ENCODE data around the gene AHI1. TPM values are rescaled to one million over a fixed set of nuclear protein-coding genes. Genes with fewer than 3 reads are reported as not detected.

AHI1 gene
- polyA plus RNA-seq, 10 donors = 14.5 to 33.9 (median 18.9) TPM

DNA sequence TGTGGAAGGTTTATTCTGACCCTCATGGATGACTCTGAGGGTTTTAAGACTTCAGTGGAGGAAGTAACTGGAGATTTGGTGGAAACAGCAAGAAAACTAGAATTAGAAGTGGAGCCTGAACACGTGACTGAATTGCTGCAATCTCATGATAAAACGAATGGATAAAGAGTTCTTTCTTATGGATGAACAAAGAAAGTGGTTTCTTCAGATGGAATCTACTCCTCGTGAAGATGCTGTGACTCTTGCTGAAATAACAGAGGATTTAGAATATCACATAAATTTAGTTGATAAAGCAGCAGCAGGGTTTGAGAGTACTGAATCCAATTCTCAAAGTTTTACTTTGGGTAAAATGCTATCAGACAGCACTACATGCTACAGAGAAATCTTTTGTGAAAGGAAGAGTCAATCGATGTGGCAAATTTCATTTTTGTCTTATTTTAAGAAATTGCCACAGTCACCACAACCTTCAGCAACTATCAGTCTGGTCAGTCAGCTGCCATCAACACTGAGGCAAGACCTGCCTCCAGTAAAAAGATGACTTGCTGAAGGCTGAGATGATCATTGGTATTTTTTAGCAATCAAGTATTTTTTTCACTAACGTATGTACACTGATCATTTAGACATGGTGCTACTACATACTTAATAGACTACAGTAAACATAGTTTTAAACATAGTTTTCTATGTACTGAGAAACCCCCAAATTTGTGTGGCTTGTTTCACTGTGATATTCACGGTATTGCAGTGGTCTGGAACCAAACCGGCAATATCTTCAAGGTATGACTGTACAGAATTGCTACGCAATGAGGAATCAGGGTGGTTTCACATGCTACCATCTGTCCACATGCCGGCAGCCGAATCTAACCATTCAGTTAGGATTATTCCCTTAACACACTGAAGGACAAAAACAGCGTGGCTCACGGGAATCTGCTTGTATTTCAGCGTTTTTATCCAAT, 167.4 kb downstream of the AHI1 start:
- DNase-seq = no peak

DNA sequence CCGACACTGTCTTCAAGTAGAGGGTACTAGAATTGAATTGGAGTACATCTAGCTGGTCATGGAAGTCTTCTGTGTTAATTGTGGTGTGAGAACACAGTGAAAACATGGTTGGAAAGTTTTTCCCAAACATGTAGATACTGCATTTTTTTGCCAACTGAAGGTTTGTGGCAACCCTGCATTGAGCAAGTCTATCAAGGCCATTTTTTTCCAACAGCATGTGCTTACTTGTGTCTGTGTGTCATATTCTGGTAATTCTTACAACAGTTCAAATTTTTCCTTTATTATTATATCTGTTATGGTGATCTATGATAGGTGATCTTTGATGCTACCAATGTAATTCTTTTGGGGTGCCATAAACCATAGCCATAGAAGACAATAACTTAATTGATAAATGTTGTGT, 169.4 kb downstream of the AHI1 start:
- DNase-seq = no peak

DNA sequence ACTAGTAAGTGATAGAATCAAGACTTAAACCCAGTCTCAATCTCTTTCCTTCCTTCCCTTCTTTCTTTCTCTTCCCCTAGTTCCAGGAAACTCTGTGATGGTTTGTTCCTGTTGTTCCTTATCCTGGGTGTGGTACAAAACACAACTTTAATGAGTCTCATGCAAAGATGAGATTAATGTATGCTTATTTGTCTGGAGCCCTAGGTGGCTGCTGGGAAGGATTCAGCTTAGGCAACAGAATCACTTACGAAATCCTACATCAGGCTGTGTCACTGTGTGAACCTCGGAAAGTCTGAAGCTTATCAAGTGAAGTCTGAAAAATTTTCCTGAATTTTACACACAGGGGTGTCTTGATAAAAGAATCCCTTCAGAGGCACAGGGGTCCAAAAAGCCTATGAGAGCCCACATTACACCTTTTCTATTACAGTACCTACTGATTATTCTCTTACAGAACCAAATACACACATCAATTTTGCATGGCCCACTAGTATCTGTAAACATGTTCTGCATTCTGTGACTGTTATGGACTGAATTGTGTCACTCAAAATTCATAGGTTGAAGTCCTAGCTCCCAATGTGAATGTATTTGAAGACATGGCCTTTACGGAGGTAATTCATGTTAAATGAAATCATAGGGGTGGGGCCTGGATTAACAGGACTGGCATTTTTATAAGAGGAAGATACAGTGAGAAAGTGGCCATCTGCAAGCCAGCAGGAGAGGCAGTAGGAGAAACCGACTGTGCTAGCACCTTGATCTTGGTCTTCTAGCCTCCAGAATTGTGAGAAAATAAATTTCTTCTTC, 171.7 kb downstream of the AHI1 start:
- DNase-seq = no peak

DNA sequence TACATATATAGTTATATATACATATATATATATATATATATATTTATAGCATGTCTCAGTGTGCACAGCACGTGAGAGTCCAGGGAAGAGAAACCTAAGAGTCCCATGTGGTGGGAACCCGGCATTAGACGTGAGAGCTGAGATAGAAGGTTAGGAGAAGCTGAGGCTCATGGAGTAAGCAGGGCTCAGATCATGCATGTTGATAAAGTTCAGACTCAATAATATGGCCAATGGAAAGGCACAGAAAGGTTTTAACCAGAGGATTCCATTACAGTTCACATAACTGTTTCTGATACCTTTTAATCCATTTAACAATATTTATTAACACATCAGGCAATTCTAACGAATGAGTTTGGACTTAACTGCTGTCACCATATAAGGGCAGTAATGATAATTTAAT, 173.0 kb downstream of the AHI1 start:
- DNase-seq = no peak

DNA sequence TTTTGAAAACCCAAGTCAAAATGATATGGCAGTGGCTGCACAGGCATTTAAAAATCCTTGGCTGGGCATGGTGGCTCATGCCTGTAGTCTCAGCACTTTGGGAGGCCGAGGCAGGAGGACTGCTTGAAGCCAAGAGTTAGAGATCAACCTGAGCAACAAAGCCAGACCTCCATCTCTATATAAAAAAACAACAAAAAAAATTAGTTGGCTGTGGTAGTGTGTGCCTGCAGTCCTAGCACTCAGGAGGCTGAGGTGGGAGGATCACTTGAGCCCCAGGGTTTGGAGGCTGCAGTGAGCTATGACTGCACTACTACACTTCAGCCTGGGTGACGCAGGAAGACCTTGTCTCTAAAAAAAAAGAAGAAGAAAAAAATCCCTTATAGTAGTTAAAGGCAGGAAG, 173.6 kb downstream of the AHI1 start:
- no peak for DNase-seq

DNA sequence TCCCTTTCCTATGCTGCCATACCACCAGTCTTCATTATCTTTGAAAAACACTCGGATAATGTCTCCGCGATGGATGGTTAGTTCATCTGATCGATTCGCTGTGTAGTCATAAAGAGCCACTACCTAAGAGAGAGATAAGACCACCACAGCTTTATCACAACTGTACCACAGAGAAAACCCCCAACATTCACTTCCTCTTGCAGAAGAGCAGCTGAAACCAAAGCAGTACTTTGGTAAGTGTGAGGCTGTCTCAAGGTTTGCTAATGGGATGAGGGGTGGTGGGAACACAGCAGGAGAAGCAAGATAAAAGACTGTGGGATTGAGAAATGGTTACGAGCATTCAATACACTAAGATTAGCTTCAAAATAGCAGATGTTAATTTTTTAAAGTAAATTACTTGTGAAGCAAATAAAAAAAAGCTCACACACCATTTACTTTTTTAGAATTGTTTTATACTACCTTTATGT, 174.3 kb downstream of the AHI1 start:
- DNase-seq = no peak

DNA sequence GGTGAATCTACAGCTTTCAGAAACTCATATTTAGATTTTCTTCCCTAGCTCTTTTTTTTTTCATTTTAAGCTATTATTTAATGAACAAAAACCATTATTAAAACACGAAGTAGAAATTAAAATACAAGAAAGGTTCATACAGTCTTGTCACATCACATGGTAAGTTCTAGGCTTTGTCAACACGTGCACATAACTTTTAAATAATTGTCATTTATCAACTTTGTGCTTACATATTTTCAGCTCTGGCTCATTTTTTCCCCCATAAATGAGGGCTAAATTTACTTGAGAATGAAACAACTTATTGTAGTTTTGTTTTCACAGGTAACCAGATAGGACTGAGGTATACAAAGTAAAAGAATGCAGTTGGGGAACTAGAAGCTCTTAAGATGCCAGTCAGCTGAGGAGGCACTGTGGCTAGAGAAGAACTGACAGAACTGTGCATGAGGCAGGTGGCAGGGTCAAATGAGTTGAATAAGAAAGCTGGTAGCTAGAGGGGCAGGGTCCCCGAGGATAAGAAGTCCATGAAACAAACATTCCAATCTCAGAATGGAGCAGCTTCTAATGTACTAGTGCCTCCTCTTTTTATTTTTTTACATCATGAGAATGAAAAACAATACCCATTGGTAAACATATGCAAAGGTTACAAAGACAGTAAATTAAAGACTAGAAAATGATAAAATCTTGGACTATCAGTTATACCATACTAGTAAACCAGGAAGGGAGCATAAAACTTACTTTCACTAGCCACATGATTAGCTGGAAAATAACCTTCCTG, 174.9 kb downstream of the AHI1 start:
- DNase-seq = no peak

DNA sequence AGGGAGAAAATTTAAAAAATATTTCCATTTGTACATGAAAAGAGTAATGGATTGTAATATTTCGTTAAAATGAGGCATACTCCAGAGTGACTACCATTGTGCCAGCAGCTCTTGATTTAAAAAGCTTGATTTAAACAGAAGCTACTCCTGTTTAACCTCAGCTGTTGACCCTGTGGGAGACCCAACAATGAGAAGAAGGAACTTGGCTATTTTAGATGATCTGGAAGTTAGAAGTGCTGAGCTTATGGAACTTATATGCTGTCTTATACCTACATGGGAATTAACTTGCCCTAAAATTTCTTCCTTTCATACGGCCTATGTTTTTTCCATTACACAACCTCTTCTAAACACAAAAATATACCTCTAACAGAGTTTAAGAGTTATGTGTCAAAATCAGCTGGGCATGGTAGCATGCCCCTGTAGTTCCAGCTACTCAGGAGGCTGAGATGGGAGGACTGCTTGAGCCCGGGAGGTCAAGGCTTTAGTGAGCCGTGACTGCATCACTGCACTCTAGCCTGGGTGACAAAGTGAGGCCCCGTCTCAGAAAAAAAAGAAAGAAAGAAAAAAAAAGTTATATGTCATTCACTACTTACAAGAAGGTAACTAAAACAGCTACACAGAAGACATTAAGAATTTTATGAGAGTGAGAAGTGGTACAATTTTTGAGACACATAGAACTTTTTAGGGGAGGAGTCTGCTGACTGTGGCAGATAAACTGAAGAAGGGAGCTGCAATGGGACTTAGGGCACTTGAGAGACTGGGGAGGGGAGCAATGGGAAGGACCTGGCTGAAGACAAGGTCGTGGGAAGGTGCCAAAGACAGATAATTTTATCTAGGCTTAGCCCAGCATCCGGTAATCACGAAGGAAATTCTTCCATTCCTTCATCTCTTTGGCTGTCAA, 176.6 kb downstream of the AHI1 start:
- peak in 1 of 3 donors; percentile 2 for DNase-seq

DNA sequence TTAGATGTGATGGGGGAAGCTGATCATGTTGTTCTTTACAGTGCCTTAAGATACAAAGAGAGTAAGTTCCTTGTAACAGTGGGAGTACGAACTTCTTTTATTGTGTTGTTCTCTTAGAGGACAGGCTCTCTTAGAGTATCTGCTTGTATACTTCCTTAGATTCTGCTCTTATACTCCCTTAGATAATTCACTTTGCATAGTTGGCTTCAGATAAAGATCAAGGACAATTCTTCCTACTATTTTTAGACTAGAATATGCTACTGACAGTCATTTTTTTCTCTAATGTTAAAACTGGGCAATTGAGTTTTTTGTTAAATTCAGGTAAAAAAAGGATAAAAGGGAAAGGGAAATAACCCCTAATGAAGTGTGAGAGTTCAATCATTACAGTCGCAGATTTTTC, 177.7 kb downstream of the AHI1 start:
- no peak for DNase-seq

DNA sequence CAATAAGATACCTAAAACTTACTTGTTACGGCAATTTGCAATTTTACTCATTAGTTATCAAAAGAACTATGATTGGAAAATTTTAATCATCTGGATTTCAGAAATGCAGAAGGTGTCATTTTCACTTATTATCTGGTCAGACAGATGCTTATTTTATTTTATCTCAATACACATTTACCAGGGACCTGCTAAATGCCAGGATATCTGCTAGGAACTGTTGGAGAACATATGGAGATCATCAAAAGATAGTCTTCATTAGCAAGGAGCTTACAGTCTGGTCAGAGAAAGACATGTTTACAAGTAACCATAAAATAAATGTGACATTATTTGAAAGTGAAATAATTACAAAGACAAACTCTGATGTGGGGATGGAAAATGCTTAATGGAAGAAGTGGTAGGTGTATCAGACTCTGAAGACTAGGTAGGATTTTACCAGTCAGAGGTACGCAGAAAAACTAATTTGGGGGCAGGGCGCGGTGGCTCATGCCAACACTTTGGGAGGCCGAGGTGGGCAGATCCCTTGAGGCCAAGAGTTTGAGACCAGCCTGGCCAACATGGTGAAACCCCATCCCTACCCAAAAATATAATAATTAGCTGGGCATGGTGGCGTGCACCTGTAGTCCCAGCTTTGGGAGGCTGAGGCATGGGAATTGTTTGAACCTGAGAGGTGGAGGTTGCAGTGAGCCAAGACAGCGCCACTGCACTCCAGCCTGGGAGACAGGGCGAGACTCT, 178.6 kb downstream of the AHI1 start:
- no peak for DNase-seq

DNA sequence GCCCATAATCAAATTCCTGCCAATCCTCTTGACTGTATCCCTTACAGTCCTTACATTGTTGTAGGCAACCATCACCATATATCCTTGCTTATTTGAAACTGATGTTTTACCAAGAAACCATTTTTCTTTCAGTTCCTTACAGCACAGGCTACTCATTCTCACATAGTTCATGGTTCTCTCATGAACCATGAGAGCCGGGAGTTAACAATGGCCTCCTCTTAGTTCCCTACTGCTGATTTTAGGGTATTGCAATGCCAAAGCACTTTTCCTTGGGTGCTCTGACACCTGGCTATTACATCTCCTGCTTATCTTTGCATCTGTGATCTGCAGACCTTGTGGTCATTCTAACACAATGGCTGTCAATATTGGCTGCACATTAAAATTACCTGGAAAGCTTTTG, 183.0 kb downstream of the AHI1 start:
- no peak for DNase-seq

DNA sequence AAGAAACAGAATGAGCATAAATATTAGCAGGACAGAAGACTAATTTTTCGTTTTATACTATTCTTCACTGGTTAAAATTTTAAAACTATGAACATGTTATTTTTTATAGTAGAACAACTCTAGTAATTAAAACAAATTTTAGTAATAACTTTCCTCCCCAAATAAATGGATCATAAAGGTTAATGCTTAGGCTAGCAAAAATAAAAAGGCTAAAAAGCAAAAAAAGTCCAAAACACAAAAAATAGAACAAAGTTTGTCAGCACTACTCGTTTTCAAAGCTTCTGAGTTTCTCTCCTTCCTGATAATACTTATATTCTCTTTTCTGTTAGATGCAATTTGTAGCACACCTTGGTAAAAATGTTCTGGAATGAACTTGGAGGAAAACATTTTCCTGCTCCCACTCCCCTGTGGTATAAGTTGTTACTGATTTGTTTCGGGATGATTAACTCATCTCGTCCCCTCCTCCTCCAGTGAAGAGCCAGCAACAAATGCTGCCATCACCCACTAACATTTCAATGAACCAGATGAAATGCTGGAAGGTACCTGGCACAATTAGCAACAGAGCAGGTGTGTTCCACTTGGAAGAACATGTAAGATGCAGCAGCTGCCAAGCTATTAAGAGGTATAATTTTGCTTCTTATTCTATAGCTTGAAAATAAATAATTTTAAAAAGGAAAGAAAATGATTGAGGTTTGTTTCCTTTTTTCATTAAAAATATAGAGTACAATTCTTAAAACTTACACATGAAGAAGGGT, 185.9 kb downstream of the AHI1 start:
- DNase-seq = no peak

DNA sequence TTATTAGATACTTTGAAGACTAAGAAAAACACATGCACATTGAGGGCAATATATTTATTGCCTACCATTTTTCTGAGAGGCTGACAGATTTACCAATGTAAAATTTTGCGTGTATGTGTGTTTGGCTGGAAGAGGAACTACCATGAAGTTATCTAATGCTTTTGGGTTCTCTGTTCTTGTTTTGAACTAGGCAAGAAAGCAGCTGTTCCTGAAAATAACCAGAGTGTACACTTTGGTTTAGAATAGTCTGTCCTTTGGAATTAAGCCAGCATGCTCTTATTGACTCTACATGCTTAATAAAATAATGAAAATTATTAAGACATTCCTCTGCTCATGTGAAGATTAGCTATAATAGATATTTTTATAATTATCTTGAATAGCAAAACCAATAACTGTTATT, 187.2 kb downstream of the AHI1 start:
- peak in 1 of 3 donors; percentile 8 for DNase-seq

DNA sequence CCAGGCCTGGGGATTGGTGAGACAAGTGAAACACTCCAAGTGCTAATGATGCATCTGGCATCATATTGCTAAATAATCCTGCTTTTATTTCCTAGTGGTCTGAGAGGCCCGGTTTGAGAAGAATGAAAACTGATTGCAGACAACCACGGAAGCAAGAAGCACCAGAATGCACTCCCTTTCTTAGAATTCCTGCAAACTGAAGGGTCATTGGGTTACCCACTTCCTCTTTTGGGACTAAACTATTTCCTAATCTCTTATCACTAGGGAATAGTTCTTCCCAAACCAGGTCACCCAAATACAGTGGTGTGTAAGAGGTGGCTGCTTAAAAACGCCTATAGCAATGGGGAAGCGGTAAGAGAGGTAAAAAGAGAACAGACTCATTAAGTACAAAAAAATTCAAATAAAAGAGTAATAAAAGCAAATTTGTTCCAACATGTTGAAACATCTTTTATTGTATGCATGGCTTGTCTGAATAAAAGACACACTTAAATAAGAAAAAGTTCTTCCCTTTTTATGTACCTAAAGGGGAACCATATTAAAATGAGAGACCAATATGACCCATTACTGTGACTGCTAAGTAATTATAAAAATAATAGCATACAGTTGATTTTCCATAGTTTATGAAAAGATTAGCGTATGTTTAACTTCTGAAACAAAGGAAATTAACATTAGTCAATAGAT, 190.7 kb downstream of the AHI1 start:
- DNase-seq = no peak

DNA sequence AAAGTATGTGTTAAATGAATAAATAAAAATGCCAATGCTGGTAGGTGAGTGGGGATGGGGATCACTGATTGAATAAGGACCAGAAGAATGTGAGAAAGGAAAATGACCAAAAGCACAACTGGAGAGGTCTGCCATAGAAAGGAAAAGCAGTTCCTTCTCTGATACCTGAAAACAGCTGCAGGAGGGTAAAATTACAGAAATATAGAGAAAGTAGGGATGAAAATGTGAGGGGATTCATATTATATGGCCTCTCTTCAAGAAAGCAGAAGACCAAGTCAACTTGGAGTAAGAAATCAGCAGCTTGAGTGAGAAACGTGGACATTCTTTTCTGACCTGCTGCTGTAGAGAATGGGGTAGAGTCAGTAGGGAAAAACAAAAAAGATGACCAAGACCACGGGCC, 191.4 kb downstream of the AHI1 start:
- DNase-seq = no peak

DNA sequence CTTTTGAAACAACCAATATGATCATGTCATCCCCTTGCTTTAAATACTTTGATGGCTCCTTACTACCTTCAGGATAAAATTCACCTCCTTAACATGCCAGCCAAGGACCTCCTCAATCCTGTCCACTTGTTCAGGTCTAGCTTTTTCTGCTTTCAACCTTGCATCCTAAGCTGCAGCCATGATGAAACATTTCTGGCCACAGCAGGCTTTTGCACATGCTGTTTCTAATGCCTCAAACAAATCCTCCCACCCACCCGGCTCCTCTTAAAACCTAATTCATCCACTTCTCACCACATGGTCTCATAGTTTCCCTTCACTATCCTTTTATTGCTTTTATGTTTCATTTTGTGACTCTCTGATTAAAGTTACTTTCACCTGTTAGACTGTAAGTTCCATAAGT, 191.9 kb downstream of the AHI1 start:
- no peak for DNase-seq

DNA sequence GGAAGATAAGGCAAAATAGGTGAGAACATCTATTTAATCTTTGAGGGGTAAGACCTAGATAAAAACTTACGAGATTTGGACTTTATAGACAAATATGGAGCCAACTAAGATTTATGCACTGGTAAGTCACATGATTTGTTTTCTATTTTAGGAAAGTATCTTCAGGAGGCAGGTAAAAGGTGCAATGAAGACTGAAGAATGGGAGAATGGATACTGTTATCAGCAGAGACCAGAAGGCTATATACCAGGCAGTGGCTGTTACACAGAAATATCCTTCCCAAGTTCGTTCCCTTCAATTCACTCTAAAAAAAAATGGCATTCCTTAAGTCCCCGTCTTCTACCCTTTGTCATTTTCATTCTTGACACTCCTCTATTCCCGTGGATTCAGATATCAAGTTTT, 192.7 kb downstream of the AHI1 start:
- DNase-seq = no peak

DNA sequence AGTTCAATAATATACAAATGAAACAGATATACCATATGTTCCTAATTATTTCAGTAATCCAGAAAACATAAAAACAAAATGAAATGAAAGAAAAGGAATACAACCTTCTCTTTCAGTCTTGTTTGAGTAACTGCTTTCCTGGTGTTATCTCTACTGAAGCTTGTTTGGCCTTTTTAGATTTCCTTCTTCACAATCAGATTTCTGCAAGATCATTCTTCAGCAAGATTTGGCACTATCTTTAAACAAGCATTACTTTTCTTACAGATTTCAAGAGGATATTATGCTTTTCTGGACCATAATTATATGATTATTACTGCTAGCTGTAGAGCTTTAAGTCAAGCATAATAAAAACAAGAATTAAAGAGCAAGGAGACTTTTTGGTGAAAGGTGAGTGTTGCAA, 196.2 kb downstream of the AHI1 start:
- DNase-seq = no peak

DNA sequence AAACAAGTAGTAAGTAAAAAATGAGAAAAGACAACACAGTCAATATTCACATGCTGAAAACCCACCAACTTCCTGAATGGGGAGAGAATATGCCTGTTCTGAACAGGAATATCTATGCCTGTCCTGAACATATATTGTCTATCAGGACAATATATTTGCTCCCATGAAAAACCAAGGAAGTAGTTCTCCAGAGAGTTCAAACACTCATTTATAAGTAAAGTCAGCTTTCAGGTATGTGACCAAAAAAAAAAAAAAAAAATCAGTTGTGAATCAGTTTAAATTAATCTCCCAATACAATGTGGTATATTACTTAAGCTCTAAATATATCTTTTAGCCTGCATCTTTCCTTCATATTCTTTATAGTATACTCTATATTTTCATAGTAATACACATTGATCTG, 197.0 kb downstream of the AHI1 start:
- no peak for DNase-seq

All from muscle of back (tissue), 11 donors.